Left lung (tissue), 10 donors: ENCODE data around the gene RRAGD. TPM values are rescaled to one million over a fixed set of nuclear protein-coding genes. Genes with fewer than 3 reads are reported as not detected.

Experiments
- ATAC-seq: fragments of 200-7000 bp; cut with Tn5 transposase; one replicate; pipeline ENCODE4 v1.9.1; 2020; ENCODE audit warnings: moderate library complexity
- DNase-seq, 4 donors: peaks; one replicate each; pipeline ENCODE4 v3.0.0-alpha.2; 2013 to 2020
- H3K27ac ChIP-seq, 2 donors: fragments of 200-600 bp; sonication (generic) in 1 of 2; one replicate each; pipeline versions ENCODE4 v1.5.0 to v1.8.0; 2020 to 2021
- H3K27me3 ChIP-seq, 2 donors: fragments of 200-600 bp; sonication (generic) in 1 of 2; one replicate each; pipeline versions ENCODE4 v1.5.0 to v1.8.0; 2020 to 2021
- H3K36me3 ChIP-seq, 2 donors: fragments of 200-600 bp; sonication (generic) in 1 of 2; one replicate each; pipeline versions ENCODE4 v1.5.0 to v1.8.0; 2020 to 2021
- H3K4me1 ChIP-seq, 2 donors: fragments of 200-600 bp; one replicate each; pipeline ENCODE4 v1.8.0; 2021
- H3K4me3 ChIP-seq, 2 donors: fragments of 200-600 bp; sonication (generic) in 1 of 2; one replicate each; pipeline versions ENCODE4 v1.5.0 to v1.8.0; 2020 to 2021; ENCODE audit warnings: mild to moderate bottlenecking in 1 of 2
- H3K9me3 ChIP-seq, 2 donors: fragments of 200-600 bp; sonication (generic) in 1 of 2; one replicate each; pipeline versions ENCODE4 v1.5.0 to v1.8.0; 2020 to 2021
- CTCF ChIP-seq, 2 donors: fragments of 200-600 bp; sonication (generic) in 1 of 2; IDR thresholded peaks; one replicate each; pipeline versions ENCODE4 v1.5.0 to v1.8.0; 2021; ENCODE audit warnings: antibody characterized with exemption in 2 of 2
- intact Hi-C, 2 donors: fragments of 100-400 bp; cut with DNase I; formaldehyde crosslinking; loops; one replicate each; pipeline versions ENCODE4 v1.11.2 to v1.14.2; 2022
- polyA plus RNA-seq, 6 donors: library from polyadenylated mRNA; unstranded; fragments of 120-200 nt; gene quantifications; one replicate each; pipeline ENCODE4 v1.2.1, GENCODE V29; 2013; ENCODE audit not compliant: insufficient read length in 6 of 6
- total RNA-seq, 2 donors: library from RNA; stranded (reverse); fragmentation: NEBNext Ultra II Directional; extraction: Animal tissue kit (Norgen Biotek cat#: 25700); gene quantifications; one replicate each; pipeline ENCODE4 v1.2.1, GENCODE V29; 2021
- donor health status: DM: no; HTN: yes; CAD: no.
- donor health status: DM: no; HTN: no; CAD: no.

RRAGD gene
- total and polyA plus RNA-seq, 8 donors, result 2.3 to 47.6 (median 3.0) TPM

- intact Hi-C loops, result no loop called here
- Histone ChIP-seq H3K27me3 (no peaks in the 10 kb centered on the region), H3K27ac (peak overlapping the region; percentile 18 to 49), H3K36me3 (no peaks in the 10 kb centered on the region), H3K4me1 (peaks cover 0 to 22% of the 10 kb centered on the region in 2 donors), H3K4me3 (no peak overlapping the region), H3K9me3 (no peaks in the 10 kb centered on the region)
- ATAC-seq (peak; percentile 58), DNase-seq (peak in 1 of 4 donors; percentile 41)
- no peak for TF ChIP-seq CTCF (IDR thresholded peaks at IDR 0.05)
Measured at GRCh38 chr6:89372506-89372901, 39.6 kb downstream of the RRAGD start.

DNA sequence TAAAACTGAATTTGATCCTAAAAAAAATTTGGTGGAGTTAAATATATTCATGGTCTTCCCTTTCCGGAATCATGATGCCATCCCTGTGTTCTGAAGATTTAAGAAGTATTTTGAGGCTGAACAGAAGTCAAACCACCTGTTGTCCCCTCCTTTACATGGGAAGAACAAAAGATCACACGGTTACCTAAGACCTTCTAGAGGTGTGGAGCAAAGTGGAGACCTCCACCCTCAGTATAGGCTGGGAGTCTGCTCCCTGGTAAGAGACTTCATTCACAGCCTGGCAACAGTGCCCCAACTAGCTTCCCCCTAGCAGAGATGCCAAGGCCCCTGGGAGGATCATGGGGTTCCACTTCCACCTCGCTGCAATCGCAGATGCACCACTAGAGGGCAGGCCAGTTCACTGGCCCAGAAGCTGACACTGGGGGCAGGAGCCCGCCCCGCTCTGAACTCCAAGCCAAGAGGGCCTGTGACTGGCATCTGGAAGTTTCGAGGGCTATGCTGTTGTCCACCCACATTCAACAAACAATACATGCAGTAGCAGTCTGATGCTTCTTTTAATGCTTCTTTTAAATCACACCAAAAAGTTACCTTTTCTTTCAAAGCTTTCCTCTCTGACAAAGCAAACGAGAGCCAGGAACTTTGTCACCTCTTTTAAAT is 40.1 kb downstream of the RRAGD start:
- DNase-seq (peak in 3 of 4 donors; percentile 64 to 92 (median 85)), ATAC-seq (peak; percentile 91)
- TF ChIP-seq CTCF (IDR thresholded peaks at IDR 0.05), result peak; percentile 93 to 95
- H3K36me3 ChIP-seq, result no peaks in the 10 kb centered on the region
- H3K27ac ChIP-seq, result peak overlapping the region; percentile 18 to 49
- H3K4me1 ChIP-seq, result peaks cover 0 to 22% of the 10 kb centered on the region in 2 donors
- no peaks in the 10 kb centered on the region for H3K27me3 ChIP-seq
- no peaks in the 10 kb centered on the region for H3K9me3 ChIP-seq
- intact Hi-C loops, result no loop called here
- no peak overlapping the region for H3K4me3 ChIP-seq

GRCh38 chr6:89368999-89369398 is 43.1 kb downstream of the RRAGD start:
- intact Hi-C loops, result loop anchor here in 1 of 2 donors (10.0 kb wide), 1 partner anchor 54 kb away; the partner anchor contains the start of gene GABRR2
- Histone ChIP-seq H3K27me3 (no peaks in the 10 kb centered on the region), H3K36me3 (no peaks in the 10 kb centered on the region), H3K4me1 (peaks cover 0 to 21% of the 10 kb centered on the region in 2 donors), H3K27ac (no peak overlapping the region), H3K4me3 (no peak overlapping the region), H3K9me3 (no peaks in the 10 kb centered on the region)
- DNase-seq (peak in 2 of 4 donors; percentile 43 to 70), ATAC-seq (peak; percentile 73)
- TF ChIP-seq CTCF (IDR thresholded peaks at IDR 0.05), result peak; percentile 19 to 38

- Histone ChIP-seq H3K4me3 (no peak overlapping the region), H3K9me3 (no peaks in the 10 kb centered on the region), H3K4me1 (peaks cover 0 to 21% of the 10 kb centered on the region in 2 donors), H3K27ac (no peak overlapping the region), H3K36me3 (no peaks in the 10 kb centered on the region), H3K27me3 (no peaks in the 10 kb centered on the region)
- ATAC-seq (peak; percentile 70), DNase-seq (peak in 1 of 4 donors; percentile 62)
- intact Hi-C loops, result loop anchor here in 1 of 2 donors (10.0 kb wide), 1 partner anchor 53 kb away; the partner anchor contains the start of gene GABRR2
- TF ChIP-seq CTCF (IDR thresholded peaks at IDR 0.05), result peak; percentile 82 to 84
Measured at GRCh38 chr6:89368107-89368506, 44.0 kb downstream of the RRAGD start.

- Histone ChIP-seq H3K36me3 (no peaks in the 10 kb centered on the region), H3K27ac (peak overlapping the region in 1 of 2 donors; percentile 21), H3K27me3 (no peaks in the 10 kb centered on the region), H3K4me3 (no peak overlapping the region), H3K9me3 (no peaks in the 10 kb centered on the region), H3K4me1 (peaks cover 0 to 17% of the 10 kb centered on the region in 2 donors)
- TF ChIP-seq CTCF (IDR thresholded peaks at IDR 0.05), result no peak
- ATAC-seq (no peak), DNase-seq (no peak)
- intact Hi-C loops, result loop anchor here in 1 of 2 donors (10.0 kb wide), 1 partner anchor 50 kb away; the partner anchor contains the start of gene GABRR2
Measured at GRCh38 chr6:89364586-89364985, 47.5 kb downstream of the RRAGD start.
